Measurements from ENCODE around the gene CNTLN. TPM values are rescaled to one million over a fixed set of nuclear protein-coding genes. Genes with fewer than 3 reads are reported as not detected.

Gene CNTLN
- total and polyA plus RNA-seq, 9 of the 15 experiments (the other 6 are each of a cell fraction or from before 2014, with no cell fraction given) = 0.08 TPM; not detected in 8

DNA sequence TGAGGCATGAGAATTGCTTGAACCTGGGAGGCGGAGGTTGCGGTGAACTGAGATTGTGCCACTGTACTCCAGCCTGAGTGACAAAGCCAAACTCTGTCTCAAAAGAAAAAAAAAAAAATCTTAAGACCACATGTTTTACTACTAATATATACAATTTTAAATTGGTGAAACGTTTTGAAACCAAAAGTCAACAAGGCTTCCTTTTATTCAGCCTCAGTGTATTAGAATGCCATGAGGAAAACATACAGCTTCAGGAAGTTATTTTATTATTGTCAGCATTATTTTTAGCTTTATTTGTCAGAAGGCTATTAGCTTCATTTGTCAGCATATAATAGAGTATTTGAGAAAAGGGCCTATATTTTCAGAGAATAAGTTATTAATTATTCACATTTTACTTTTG is 280.1 kb downstream of the CNTLN start:
- H3K4me3 ChIP-seq = no peak overlapping the region
- in situ Hi-C loops (cut with MboI) = no loop called here
- ChIA-PET CTCF (ENCODE audit: low intra/inter-chr PET ratio) (no interaction called here), POLR2A (no interaction called here)
- no peaks in the 10 kb centered on the region for H3K36me3 ChIP-seq (ENCODE audit: control insufficient read depth, insufficient read depth, low read length)
- intact Hi-C loops (cut with micrococcal nuclease) = no loop called here
- no peaks in the 10 kb centered on the region for H3K4me1 ChIP-seq (replicated peaks in 1 of 2; ENCODE audit: control insufficient read depth in 2 of 2, insufficient read depth in 2 of 2, low read length in 2 of 2)
- ATAC-seq (no peak), DNase-seq (ENCODE audit: extremely low read depth in 1 of 4, low spot score in 3 of 4) (no peak), FAIRE-seq (no peak)
- no peaks in the 10 kb centered on the region for H3K9me3 ChIP-seq (replicated peaks; ENCODE audit: control insufficient read depth, insufficient read depth, low read depth, low read length)
- no peak overlapping the region for H2AFZ ChIP-seq (ENCODE audit: low read depth, low read length)
- H3K27ac ChIP-seq (ENCODE audit: extremely low read depth, low read depth, low read length) = no peak overlapping the region
- H3K9me1 ChIP-seq (ENCODE audit: control insufficient read depth, insufficient read depth, low read length) = no peaks in the 10 kb centered on the region
- no peak overlapping the region for H3K4me2 ChIP-seq (ENCODE audit: insufficient read depth, low read length)
- H3K9ac ChIP-seq (ENCODE audit: insufficient read depth in 1 of 2, low read depth in 2 of 2, low read length in 2 of 2) = no peak overlapping the region
- TF ChIP-seq RBM17 (IDR thresholded peaks at IDR 0.05; ENCODE audit: borderline replicate concordance, low read depth, low read length) (no peak), ELF1 (tag; IDR thresholded peaks at IDR 0.05) (no peak), HDAC3 (IDR thresholded peaks at IDR 0.05; ENCODE audit: borderline replicate concordance, partially characterized antibody) (no peak), NELFE (IDR thresholded peaks at IDR 0.05; ENCODE audit: insufficient read depth, insufficient read length) (no peak), ZNF584 (CRISPR knock-in tag; IDR thresholded peaks at IDR 0.05; ENCODE audit: low read depth) (no peak), ZNF197 (CRISPR knock-in tag; IDR thresholded peaks at IDR 0.05; ENCODE audit: low read depth) (no peak), PPARD (CRISPR knock-in tag; IDR thresholded peaks at IDR 0.05) (no peak), FOXK2 (conservative IDR thresholded peaks at IDR 0.05 in 1 of 2, IDR thresholded peaks at IDR 0.05 in 1 of 2; ENCODE audit: low read depth in 2 of 2) (no peak), ZNF551 (CRISPR knock-in tag; IDR thresholded peaks at IDR 0.05) (no peak), TARDBP (IDR thresholded peaks at IDR 0.05) (no peak), ZNF324 (CRISPR knock-in tag; IDR thresholded peaks at IDR 0.05) (no peak)
- TF ChIP-seq, protein P1, sequence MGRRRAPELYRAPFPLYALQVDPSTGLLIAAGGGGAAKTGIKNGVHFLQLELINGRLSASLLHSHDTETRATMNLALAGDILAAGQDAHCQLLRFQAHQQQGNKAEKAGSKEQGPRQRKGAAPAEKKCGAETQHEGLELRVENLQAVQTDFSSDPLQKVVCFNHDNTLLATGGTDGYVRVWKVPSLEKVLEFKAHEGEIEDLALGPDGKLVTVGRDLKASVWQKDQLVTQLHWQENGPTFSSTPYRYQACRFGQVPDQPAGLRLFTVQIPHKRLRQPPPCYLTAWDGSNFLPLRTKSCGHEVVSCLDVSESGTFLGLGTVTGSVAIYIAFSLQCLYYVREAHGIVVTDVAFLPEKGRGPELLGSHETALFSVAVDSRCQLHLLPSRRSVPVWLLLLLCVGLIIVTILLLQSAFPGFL (CRISPR knock-in tag; IDR thresholded peaks at IDR 0.05) = no peak
- TF ChIP-seq, protein P2, sequence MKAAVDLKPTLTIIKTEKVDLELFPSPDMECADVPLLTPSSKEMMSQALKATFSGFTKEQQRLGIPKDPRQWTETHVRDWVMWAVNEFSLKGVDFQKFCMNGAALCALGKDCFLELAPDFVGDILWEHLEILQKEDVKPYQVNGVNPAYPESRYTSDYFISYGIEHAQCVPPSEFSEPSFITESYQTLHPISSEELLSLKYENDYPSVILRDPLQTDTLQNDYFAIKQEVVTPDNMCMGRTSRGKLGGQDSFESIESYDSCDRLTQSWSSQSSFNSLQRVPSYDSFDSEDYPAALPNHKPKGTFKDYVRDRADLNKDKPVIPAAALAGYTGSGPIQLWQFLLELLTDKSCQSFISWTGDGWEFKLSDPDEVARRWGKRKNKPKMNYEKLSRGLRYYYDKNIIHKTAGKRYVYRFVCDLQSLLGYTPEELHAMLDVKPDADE (conservative IDR thresholded peaks at IDR 0.05; ENCODE audit: control insufficient read depth, low read depth, low read length) = no peak
- H3K27me3 ChIP-seq (ENCODE audit: control insufficient read depth in 2 of 2, insufficient read depth in 2 of 2, low read length in 2 of 2) = no peaks in the 10 kb centered on the region
- no peaks in the 10 kb centered on the region for H4K20me1 ChIP-seq (replicated peaks; ENCODE audit: control insufficient read depth, insufficient read depth, low read length)
- WGBS (ENCODE audit: insufficient coverage, low coverage, missing lambda C conversion rate) = 0% methylated on average over 1 of the region's 3 CpGs
- no peaks in the 10 kb centered on the region for H3K79me2 ChIP-seq (ENCODE audit: control insufficient read depth, insufficient read depth, low read length)
- no TSS peak for BruUV-seq (replicated peaks)
